Mesenteric fat pad (tissue), 1 donor: ENCODE measurements around the gene CACNA1B. TPM values are rescaled to one million over a fixed set of nuclear protein-coding genes. Genes with fewer than 3 reads are reported as not detected.
"Not testable (repeated sequence)": the region's sequence is repeated elsewhere in the genome, so short reads cannot be mapped to it uniquely, and the experiment has no call there.

ENCODE experiments used
- DNase-seq: peaks from one replicate; pipeline ENCODE4 v3.0.0-alpha.2; 2020; ENCODE audit warnings: low spot score
- total RNA-seq: library from RNA; stranded (reverse); fragmentation: NEBNext Ultra II Directional; extraction: Animal tissue kit (Norgen Biotek cat#: 25700); gene quantifications from one replicate; pipeline ENCODE4 v1.2.1, GENCODE V29; 2021
- donor health status: DM: yes; HTN: yes; CAD: no.

CACNA1B gene
- total RNA-seq, 1 donor from 2014 or later: not detected

DNA sequence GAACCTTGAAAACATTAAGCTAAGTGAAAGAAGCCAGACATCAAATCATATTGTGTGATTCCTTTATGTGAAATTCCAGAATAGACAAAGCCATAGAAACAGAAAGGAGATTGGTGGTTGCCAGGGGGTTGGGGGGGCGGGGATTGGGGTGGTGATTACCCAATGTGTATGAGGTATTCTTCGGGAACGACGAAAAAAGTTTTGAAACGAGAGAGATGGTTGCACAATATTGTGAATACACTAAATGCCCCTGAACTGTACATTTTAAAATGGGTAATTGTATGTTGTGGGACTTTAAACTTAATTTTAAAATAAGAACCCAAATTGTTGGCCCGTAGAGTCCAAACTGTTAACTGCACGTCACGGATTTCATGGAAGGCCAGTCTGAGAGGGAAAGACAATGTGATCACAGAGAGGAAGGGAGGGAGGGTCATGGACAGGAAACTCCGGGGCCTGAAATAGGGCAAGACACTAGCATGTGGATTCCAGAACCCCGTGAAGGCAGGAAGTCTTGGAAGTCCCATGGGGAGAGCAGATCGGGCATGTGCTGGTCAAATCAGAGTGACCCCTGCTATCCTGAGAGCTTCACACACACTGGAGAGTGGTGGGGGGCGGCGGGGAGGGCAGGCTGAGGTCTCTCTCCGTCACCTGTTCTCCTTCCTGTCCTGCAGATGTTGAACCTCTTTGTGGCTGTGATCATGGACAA is 218.4 kb downstream of the CACNA1B start:
- peak; percentile 37 for DNase-seq

DNA sequence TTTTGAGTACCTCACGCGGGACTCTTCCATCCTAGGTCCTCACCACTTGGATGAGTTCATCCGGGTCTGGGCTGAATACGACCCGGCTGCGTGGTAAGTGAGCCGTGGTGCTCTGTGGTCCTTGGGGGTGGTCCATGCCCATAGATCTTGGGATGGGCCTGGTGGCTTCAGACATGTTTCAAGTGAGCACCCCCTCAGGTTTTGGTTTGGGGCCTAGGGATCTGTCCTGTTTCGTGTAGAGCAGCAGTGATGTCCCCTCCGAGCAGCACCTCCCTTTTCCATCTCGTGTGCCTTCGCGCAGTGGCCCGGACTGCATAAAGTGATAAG is 218.9 kb downstream of the CACNA1B start:
- DNase-seq: peak; percentile 12

DNA sequence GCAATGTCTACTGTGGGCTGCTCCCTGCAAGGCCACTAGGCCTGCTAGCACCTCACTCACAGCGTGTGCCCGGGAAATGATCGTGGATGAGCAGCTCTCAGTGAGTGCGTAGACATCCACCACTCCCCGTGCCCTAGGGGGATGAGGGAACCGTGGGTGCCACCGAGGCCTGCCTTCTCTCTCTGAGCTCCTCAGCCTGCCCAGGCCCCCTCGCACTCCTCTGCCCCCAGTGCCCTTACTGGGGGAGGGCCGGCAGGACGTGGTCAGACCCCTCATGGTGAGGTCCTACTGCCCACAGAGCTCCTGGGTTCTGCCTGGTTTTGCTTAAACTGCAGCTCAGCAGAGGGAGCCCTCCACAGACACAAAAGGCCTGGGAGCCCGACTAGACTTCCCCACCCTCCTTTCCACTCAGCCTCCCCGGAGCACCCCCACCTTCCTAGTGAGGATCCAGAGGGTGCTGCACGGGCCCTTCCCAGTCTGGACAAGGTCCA is 220.0 kb downstream of the CACNA1B start:
- peak; percentile 77 for DNase-seq

DNA sequence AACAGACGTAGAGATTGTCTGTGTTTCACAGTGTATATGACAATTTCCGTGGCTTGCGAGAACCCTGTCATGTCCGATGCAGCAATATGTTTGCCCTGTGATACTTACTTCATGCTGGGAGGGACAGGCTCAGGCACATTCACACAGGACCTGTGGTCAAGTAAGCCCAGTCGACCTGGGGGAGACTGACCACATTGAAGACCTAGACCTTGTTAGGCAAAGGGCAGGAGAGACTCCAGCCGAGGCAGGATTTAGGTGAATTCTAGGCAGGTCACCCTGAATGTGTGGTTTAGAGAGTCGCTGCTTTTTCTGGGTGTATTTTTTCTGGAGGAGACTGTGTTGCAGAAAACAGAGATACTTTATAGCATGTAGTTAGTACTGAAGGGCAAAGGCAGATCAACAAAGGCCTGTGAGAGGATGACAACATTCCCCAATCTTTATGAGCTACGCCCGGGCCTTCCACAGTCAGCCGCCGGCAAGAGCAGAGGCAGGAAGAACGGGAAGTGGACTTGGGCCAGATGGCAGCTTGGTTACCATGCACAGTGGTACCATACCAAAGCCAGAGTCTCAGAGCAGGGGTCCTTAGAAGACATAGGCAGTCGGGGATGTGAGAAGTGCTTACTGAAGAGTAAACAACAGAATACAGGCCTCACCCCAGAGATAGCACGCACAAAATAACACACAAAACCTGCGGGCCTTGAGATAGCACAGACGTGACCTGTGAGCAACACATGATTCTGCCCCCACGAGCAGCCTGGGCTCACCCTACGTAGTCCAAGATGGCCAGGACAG is 220.7 kb downstream of the CACNA1B start:
- peak; percentile 53 for DNase-seq

DNA sequence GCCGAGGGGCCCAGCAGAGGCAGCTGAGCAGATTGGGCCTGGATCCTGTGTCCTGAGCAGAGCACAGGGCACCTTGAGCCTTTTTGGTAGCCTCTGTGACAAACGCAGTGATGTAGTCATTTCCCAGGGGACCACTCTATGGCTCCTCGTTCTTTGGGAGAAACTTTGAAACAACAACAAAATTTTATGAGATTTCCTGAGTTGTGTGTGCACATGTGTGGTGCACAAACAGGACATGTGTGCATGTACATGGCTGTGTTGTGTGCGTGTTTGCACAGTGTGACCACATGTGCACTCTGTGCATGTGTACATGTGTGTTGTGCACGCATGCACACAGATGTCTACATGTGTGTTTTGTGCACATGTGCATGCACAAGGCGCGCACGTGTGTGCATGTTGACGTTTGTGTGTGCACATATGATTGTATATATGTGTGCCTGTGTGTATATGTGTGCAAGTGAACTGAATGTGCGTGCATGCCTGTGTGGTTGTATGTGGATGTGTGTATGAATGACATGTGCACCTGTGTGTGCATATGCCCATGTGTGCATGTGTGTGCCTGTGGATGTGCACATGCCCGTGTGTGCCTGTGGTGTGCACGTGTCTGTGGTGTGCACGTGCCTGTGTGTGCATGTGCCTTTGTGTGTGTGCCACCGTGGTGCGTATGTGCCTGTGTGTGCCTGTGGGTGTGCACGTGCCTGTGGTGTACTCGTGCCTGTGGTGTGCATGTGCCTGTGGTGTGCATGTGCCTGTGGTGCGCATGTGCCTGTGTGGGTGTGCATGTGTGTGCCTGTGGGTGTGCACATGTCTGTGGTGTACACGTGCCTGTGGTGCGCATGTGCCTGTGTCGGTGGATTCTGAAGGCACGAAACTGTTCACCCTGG is 221.6 kb downstream of the CACNA1B start:
- DNase-seq: peak; percentile 81

DNA sequence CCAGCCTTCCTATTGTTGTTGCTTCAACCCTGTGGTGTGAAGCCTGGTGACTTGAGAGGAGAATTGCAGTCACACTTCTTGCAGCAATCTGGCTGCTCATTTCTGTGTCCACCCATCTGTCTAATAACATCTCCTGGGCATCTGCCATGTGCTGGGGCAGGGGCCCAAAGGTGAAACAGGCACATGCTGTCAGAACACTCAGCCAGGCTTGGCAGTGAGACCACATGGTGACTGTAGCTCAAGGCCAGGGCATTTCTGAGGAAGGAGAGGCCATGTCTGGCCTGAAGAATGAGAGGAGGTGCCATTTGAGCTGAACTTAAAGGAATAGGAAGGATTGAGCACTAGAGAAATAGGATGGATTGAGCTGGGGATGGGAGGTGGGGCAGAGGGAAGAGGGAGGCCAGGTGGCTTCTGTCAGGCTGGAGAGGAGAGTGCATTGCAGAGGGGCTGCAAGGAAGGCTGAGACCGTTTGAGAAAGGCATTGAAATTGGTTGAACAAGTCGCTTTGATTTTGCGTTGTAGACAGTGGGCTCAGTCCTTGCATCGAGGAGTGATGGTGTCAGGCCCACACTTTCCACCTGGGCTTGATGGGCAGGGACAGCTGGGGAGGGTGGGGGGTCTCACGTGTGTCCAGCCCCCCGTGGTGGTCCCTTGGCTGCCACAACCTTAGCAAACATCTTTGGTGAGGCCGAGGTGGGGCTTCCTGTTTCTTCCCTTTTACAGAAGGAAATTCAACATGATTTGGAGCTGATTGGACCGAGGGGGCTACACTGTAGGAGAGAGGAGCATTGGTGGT is 222.4 kb downstream of the CACNA1B start:
- DNase-seq: peak; percentile 67

DNA sequence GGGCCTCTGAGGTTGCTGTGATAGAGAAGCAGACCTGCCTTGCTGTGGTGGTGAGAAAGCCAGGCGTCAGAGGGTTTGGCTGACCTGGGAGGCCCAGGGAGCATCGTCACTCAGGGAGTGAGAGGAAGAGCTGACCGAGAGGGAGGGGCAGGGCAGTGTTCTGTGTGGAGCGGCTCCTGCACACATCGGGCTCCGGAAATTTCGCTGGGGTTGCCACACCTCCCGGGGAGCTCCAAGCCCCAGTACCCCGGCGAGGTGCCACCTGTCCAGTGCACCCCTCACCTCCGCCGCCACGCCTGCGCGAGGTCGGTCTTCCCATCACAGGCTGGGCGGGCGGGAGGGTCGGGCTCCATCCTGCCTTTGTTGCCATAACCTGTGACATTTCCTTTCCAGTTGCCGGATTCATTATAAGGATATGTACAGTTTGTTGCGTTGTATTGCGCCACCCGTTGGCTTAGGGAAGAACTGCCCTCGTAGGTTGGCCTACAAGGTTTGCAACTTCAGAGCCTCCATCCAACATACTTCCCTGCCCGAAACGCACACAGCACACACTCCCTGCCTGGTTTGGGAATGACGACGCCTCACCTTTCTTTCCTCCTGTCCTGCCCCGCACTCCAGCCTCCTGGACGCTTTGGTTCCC is 223.2 kb downstream of the CACNA1B start:
- DNase-seq: peak; percentile 82

DNA sequence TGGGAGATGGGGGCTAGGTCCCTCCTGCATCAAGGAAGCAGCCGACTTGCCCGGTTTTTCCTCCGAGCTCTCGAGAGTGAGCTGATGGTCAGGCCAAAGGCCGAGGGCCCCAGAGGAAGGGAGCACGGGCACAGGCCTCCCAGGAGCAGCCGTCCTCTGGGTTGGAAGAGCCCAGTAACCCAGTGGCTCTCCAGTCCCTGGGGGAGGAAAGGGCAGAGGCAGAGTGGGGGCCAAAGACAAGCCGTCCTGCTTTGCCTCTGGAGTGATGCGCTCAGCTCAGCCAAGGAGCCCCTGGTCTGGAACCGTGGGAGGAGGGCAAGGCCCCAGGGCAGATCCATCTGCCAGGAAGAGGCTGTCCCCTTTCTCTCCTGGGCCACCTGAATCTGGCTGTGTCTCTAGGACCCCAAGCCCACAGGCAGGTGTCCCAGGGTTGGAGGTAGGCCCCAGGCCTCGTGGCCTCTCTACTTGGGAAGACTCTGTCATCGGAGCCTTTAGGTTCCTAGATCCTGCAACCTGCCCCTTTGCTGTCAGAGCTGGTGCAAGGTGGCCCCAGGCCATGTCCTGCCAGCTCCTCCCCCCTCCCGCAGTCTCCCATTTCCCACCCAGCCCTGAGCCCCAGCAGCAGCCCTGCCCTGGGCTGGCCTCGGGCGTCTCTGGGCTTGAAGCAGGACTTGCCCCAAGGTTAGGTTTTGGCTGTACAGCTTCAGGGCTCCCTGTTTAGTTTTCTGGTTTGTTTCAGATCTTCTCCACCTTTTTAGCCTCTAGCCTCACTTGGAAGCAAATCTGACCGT is 224.1 kb downstream of the CACNA1B start:
- peak; percentile 84 for DNase-seq

DNA sequence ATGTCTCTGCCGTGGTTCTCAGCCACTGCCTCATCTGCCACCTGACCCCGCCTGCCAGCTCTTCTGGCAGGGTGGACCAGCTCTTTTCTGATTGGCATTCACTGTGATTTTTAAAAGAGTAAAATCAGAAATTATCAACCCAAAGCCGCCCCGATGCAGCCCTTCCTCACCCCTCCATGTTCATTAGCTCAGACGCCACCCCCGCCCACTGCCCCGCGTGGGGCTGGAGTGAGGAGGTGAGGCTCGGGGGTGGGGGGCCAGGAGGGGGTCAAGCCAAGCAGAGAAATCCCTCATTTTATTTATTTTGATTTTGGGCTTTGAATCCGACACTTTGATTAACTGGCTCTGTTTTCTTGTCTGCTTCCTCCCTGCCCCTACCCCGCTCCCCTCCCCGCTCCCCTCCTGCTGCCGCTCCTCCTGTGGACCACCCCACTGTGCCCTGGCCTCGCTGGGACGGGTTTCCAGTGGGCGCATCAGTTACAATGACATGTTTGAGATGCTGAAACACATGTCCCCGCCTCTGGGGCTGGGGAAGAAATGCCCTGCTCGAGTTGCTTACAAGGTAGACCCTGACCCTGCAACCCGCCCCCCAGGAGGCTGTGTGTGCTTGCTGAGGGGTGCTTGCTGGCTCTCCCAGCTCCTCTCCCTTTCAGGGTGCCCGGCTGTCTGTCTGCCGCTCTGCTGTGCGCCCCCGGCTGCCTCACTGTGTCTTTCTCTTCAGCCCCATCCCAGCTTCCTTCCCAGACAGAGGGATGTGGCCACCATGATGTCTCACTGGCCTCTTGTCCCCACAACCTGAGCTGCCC is 224.9 kb downstream of the CACNA1B start:
- peak; percentile 74 for DNase-seq

DNA sequence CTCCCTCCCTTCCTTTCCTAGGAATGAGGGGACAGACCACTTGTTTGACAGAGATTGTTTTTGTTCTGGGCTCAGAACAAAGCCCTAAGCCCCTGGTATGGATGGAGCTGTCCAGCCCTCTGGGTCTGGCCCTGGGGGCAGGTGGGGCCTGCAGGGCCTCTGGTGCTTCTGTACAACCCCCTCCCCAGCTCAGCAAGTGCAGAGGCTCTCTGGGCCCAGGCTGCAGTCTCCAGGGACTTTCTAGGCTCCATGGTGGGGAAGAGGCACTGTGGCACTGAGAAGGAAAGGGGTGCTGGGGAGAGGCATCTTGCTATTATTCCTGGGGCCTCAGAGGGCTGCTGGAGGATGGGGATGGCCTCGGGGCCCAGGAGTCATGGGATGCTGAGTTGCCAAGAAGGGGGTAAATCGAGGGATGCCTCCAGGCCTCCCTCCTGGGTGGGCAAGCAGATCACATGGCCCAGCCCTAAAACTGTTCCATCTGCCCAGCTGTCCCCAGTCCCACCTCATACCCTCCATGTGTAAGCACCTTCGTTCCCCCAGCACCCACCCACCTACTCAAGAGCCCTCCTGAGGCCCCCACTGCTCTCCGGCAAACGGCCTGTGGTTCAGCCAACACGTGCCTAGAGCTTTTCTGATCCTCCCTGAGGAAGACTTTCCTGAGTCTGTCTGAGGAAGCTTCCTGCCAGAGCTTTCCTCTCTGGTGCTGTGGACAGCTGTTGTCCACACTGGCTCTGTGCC is 225.7 kb downstream of the CACNA1B start:
- peak; percentile 75 for DNase-seq

DNA sequence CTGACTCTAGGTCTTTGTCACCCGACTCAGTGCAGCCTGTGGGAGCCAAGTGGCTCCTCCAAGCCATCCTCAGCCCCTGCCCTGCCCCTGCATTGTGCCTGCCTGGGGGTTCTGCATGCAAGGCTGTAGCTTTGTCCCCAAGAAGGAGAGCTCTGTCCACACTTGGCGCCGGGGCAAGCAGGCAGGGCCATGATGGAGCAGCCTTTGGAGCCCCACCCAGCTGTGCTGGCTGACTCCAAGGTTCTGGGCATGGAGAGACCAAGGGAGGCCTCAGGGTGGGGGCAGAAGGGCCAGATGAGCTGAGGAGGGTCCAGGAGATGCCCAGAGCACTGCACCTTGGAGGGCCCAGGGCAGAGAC is 226.2 kb downstream of the CACNA1B start:
- DNase-seq: no peak

DNA sequence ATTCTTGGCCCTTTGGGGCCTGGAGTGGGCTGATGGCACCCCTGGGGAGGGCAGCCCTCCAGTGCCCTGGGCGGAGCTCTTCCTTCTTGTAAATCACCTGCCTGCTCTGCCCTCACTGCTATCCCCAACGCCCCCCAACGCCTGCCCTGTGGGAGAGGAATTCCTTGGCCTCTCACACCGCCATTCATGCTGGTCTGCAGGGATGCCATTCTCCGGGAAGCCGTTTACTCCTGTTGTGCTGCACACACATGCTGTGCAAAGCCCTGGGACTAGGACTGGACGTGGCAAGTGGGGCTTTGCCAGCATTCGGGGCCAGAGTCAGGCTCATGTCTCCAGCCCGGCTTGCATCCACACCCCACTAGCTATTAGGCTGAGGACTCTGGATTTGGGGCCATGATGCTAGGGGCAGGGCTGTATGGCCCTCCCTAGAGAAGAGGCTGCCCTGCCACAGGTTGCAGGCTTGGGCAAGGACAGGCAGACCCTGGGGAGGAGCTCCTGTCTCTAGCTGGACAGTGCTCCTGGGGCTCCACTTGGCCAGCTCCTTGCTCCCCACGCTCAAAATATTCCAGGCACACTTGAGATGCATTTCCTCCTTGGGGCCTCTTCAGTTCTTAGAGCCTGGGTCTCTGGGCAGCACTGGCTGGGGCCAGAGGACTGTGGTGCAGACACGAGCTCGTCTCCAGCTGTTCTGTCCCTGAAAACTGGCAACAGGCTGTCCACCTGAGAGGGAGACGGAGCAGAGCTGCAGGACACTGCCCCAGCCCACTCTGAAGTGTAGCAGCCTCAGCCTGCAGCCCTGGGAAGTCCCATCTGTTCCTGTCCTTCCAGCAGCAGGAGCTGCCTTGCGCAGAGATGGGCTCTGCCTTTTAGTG is 226.9 kb downstream of the CACNA1B start:
- peak; percentile 86 for DNase-seq

DNA sequence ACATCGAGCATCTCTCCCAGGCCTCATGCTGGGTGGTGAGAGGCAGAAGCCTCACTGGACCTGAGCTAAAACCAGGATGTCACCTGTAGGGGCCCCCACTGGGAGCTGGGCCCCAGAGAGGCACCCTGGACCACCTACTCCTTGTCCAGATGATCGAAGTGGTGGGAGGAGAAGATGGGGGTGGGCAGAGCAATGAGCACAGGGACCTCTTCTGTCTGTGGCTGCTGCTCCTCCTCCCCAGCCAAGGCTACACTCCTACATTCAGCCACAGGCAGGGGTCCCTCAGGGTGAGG is 227.5 kb downstream of the CACNA1B start:
- peak; percentile 71 for DNase-seq

DNA sequence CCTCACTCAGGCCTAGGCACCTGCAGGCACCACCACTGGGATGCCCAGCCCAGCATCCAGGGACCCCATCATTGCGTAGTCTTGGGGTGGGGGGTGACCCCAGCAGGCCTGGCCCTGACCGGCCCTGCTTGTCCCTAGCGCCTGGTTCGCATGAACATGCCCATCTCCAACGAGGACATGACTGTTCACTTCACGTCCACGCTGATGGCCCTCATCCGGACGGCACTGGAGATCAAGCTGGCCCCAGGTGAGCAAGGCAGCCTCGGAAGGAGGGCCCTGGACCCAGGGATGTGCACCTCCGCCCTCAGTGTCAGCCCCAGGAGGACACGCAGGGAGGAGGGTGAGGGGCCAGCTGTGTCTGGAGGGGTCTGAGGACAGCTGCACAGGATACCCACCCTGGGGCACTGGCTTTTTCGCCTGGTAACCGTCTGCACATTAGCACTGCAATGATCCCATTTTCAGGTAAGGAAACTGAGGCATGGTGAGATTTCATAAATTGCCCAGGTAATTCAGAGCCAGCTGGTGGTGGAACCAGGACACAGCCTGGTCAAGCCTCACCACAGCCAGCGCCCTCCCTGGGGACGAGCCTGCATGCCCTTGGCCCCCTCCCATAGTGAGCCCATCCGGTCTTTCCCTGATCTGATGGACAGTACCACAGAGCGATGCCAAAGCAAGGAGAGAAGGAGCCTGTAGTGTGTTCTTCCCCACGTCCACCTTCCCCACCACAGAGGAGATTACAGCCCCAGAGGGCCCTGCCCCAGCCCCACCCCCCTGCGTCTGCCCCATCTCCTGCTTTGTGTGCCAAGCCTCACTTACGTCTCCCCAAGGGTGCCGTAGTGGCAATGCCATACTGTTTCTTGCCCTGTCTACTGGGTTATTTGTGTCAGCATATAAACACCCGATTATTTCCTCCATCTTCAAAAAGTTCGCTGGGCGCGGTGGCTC is 228.3 kb downstream of the CACNA1B start:
- peak; percentile 80 for DNase-seq

DNA sequence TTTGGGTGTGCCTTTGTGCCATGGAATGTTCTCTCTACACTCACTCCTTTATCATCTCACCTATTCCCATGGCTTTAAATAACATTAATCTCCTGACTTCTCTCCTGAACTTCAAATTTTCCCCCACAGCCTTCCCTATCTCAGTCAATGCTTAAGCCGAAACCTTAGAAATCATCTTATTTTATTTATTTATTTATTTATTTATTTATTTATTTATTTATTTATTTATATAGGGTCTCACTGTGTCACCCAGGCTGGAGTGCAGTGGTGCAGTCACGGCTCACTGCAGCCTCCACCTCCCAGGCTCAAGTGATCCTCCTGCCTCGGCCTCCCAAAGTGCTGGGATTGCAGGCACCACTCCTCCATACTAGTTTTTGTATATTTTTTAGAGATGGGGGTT is 229.5 kb downstream of the CACNA1B start:
- DNase-seq: not testable (repeated sequence)

DNA sequence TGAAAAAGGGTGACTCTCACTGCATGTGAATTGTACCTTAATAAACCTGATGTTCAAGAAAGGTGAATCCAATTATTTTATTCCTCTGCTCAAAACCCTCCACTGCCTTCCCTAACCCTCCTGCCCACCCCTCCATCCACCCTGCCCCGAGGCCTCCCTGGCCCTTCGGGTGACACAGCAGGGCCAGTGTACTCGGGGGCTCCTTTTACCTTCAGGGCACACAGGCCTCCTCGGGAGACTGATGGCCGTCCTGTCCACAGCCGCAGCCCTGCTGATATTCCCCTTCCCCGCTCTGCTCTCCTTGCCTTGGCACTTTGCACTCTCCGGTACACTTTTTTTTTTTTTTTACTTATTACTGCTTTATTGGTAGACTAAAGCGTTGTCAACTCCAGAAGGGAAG is 234.0 kb downstream of the CACNA1B start:
- DNase-seq: no peak
